ENCODE results near the gene RAB19.

- no peak for TF ChIP-seq ONECUT2 (CRISPR knock-in tag; IDR thresholded peaks at IDR 0.05)
- no peak for TF ChIP-seq ZNF740 (CRISPR knock-in tag; IDR thresholded peaks at IDR 0.05)
- no peak for TF ChIP-seq ZBTB49 (CRISPR knock-in tag; IDR thresholded peaks at IDR 0.05; ENCODE audit: borderline replicate concordance)
- TF ChIP-seq SP1 (IDR thresholded peaks at IDR 0.05): no peak
- TF ChIP-seq SP1 (CRISPR knock-in tag; IDR thresholded peaks at IDR 0.05): no peak
- no peak for TF ChIP-seq CCAR2 (optimal IDR thresholded peaks at IDR 0.05; ENCODE audit: low read depth, low read length)
- no peak for TF ChIP-seq ZNF280D (CRISPR knock-in tag; IDR thresholded peaks at IDR 0.05)
- no peak for TF ChIP-seq SIN3A (IDR thresholded peaks at IDR 0.05; ENCODE audit: borderline replicate concordance, low read depth, low read length)
- no peak for TF ChIP-seq CEBPB (IDR thresholded peaks at IDR 0.05; ENCODE audit: borderline replicate concordance, low read depth, low read length)
- TF ChIP-seq CTCF (CRISPR knock-in tag; IDR thresholded peaks at IDR 0.05): no peak
- TF ChIP-seq STAT5B (CRISPR knock-in tag; IDR thresholded peaks at IDR 0.05): no peak
- TF ChIP-seq ZKSCAN1 (IDR thresholded peaks at IDR 0.05; ENCODE audit: low read length): no peak
- no peak for TF ChIP-seq EP300 (IDR thresholded peaks at IDR 0.05; ENCODE audit: low read depth in 2 of 2, low read length in 2 of 2)
- no peak for TF ChIP-seq EP300 (CRISPR knock-in tag; IDR thresholded peaks at IDR 0.05; ENCODE audit: borderline replicate concordance)
- TF ChIP-seq PBX3 (CRISPR knock-in tag; IDR thresholded peaks at IDR 0.05; ENCODE audit: borderline replicate concordance): no peak
These were observed 5.0 kb upstream of the RAB19 start for GRCh38 chr7:140398821-140399220.

Data from HepG2 (cell line).